ENCODE data around the gene UBE2E2.

Gene UBE2E2

DNA sequence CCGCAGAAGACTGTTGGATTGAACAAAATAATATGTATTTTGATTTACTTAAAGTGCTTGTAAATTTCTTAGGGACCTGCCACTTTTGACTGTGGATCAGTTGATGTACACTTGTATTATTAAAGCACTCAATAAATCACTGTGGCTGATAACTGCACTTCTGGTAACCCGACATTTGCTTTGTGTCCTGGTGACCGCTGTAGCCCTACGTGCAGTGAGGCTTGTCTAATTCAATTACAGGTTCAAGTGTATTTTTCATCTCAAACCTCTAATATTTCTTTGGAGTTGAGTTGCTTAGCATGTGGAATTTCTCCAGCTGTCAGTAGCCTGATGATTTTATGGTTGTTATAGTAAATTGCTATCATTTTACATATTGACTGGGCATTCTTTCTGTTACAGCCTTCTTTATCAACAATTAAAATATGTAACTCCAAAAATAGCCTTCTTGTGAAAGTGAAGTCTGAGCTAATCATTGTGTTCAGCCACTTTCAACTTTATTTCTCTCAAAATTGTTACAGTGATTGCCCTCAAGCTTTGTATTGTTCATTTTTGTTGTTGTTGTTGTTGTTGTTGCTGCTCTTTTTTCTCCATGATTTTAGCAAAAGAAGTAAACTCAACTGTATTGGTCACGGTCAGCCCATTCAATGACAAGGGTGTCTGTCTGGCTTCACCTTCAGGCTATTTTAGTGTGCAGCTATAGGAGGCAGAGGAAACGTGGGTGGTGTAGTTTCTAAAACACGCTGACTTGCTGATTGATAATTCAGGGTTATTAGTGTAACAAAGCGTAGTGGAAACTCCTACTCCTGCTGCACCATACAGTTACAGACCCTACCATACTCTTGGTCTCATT lies 387.5 kb downstream of the UBE2E2 start:
- Histone ChIP-seq H3K4me2 (ENCODE audit: low read length) (no peak overlapping the region), H3K4me3 (ENCODE audit: low read length) (no peak overlapping the region), H3K36me3 (ENCODE audit: insufficient read depth, low read length) (no peaks in the 10 kb centered on the region), H3K9me3 (replicated peaks; ENCODE audit: low read length) (no peaks in the 10 kb centered on the region), H3K27me3 (ENCODE audit: control insufficient read depth, insufficient read depth, low read length) (no peaks in the 10 kb centered on the region), H3K4me1 (ENCODE audit: control insufficient read depth, insufficient read depth, low read length) (peaks cover 5% of the 10 kb centered on the region), H3K9ac (ENCODE audit: low read depth, low read length) (no peak overlapping the region)

DNA sequence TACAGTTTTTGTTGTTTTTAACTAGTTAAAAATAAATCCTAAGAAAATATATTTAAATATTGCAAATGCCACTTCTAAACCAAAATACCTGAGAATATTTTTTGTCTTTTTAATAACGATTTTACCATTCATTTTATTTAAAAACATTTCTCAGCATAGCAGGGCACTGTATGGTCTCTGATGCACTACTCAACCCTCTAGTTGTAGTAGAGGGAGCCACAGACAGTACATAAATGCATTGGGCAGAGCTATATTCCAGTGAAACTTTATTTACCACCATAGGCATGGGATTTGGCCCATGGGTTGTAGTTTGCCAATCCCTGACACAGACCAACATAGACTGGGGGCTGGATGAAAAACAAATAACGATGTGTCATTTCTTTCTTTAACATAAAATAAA lies 388.2 kb downstream of the UBE2E2 start:
- H3K4me2 ChIP-seq (ENCODE audit: low read length), result no peak overlapping the region
- no peaks in the 10 kb centered on the region for H3K9me3 ChIP-seq (replicated peaks; ENCODE audit: low read length)
- H3K36me3 ChIP-seq (ENCODE audit: insufficient read depth, low read length), result no peaks in the 10 kb centered on the region
- no peaks in the 10 kb centered on the region for H3K27me3 ChIP-seq (ENCODE audit: control insufficient read depth, insufficient read depth, low read length)
- peaks cover 5% of the 10 kb centered on the region for H3K4me1 ChIP-seq (ENCODE audit: control insufficient read depth, insufficient read depth, low read length)
- no peak overlapping the region for H3K9ac ChIP-seq (ENCODE audit: low read depth, low read length)
- no peak overlapping the region for H3K4me3 ChIP-seq (ENCODE audit: low read length)

DNA sequence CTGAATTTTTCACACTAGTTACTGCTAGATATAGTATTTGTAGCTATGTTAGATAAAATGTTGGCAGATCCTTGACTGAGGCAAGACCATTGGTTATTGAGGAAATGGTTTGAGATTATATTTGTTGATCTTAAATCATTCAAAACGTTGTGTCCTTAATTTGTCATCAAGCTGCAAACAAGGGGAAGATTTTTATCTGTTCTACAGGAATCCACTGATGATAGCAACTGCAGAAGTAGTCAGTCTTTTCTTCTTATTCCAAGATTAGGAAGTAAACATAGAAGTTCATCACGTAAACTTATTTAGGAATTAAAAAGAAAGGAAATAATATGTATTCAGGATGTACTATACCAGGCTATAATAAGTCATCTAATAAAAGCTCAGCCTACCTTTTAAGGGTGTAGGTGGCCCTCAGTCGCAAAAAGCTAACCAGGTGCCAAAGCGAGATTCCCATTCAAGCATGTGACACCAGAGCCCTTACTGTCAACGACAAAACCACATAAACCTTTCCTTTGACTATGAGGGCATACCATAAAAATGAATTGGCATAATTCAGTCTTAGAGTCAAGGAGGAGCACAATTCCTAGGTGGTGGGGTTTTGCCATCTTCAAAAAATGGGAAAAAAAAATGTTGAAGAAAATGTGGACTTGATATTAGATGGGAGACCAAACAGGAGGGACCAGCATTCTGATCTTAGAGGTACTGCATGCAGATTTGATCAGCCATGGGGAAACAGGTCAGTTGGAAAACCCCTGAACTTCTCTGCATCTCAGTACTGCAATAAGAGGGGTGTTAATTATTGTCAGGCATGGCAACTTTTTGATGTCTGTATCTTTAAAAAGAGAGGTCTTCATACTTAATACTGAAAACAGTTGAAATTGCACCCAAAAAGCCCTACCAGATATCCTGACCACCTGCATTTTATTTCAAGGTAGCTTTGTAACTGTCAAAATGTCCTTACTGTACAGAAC lies 390.1 kb downstream of the UBE2E2 start:
- H3K36me3 ChIP-seq (ENCODE audit: insufficient read depth, low read length), result no peaks in the 10 kb centered on the region
- peaks cover 5% of the 10 kb centered on the region for H3K4me1 ChIP-seq (ENCODE audit: control insufficient read depth, insufficient read depth, low read length)
- H3K9ac ChIP-seq (ENCODE audit: low read depth, low read length), result no peak overlapping the region
- H3K27me3 ChIP-seq (ENCODE audit: control insufficient read depth, insufficient read depth, low read length), result no peaks in the 10 kb centered on the region
- no peaks in the 10 kb centered on the region for H3K9me3 ChIP-seq (replicated peaks; ENCODE audit: low read length)
- no peak overlapping the region for H3K4me3 ChIP-seq (ENCODE audit: low read length)
- H3K4me2 ChIP-seq (ENCODE audit: low read length), result no peak overlapping the region

DNA sequence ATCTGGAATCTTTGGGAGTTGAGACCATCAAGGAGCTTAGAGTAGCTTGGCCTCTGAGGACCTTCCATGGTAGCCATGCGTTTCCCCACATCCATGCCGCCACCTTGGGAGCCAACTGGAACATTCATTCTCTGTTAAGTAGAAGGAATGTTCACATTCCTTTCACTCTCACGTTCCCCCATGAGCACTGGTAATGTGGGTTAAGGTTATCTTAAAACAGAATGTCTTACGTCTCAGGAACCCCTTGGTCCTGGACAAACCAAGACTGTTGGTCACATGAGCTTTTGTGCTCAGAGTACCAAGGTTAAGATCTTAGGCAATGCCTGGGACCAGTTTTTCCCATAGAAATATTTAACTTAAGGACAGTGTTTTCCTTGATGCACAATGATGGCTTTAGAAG lies 390.9 kb downstream of the UBE2E2 start:
- H3K4me3 ChIP-seq (ENCODE audit: low read length), result no peak overlapping the region
- H3K36me3 ChIP-seq (ENCODE audit: insufficient read depth, low read length), result no peaks in the 10 kb centered on the region
- no peaks in the 10 kb centered on the region for H3K9me3 ChIP-seq (replicated peaks; ENCODE audit: low read length)
- H3K9ac ChIP-seq (ENCODE audit: low read depth, low read length), result no peak overlapping the region
- H3K4me2 ChIP-seq (ENCODE audit: low read length), result no peak overlapping the region
- H3K4me1 ChIP-seq (ENCODE audit: control insufficient read depth, insufficient read depth, low read length), result peaks cover 5% of the 10 kb centered on the region
- H3K27me3 ChIP-seq (ENCODE audit: control insufficient read depth, insufficient read depth, low read length), result no peaks in the 10 kb centered on the region

DNA sequence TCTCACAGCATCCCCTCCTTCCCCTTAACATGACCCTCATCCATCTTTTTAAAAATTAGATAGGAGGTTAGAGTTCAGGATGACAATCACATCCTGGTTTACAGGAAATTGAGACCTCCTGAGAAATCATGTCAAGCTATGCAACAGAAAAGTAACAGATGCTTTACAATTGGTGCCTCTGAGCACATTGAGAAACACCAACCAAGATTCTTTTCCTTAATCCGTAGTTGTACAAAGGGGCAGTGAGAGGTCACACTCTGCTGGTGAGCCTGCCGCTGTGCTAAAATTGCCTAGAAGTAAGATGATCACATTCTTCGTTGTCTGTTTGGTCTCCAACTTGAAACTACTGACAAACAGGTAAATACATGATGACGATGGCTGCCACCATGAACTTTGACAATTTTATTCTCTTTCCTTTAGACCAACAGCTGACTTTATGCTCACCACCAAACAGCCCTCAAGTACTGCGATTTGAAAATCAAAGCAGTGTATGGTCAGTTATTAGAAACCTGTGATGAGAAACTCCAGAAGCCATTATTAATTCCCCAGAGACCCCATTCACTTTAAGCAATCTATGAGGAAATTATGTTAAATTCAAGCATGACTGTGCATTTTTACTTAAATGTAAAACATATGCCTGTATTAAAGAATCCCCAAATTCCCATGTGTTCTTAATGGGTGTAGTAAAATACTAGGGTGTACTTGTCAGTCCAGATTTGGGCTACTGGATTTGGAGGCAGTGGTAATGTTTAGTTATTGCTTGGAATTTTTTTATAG lies 392.0 kb downstream of the UBE2E2 start:
- Histone ChIP-seq H3K36me3 (ENCODE audit: insufficient read depth, low read length) (no peaks in the 10 kb centered on the region), H3K4me2 (ENCODE audit: low read length) (no peak overlapping the region), H3K4me3 (ENCODE audit: low read length) (no peak overlapping the region), H3K27me3 (ENCODE audit: control insufficient read depth, insufficient read depth, low read length) (no peaks in the 10 kb centered on the region), H3K9me3 (replicated peaks; ENCODE audit: low read length) (no peaks in the 10 kb centered on the region), H3K4me1 (ENCODE audit: control insufficient read depth, insufficient read depth, low read length) (peaks cover 13% of the 10 kb centered on the region), H3K9ac (ENCODE audit: low read depth, low read length) (no peak overlapping the region)

- H3K27me3 ChIP-seq (ENCODE audit: control insufficient read depth, insufficient read depth, low read length), result no peaks in the 10 kb centered on the region
- H3K9ac ChIP-seq (ENCODE audit: low read depth, low read length), result no peak overlapping the region
- no peaks in the 10 kb centered on the region for H3K9me3 ChIP-seq (replicated peaks; ENCODE audit: low read length)
- no peak overlapping the region for H3K4me2 ChIP-seq (ENCODE audit: low read length)
- no peak overlapping the region for H3K4me3 ChIP-seq (ENCODE audit: low read length)
- peaks cover 19% of the 10 kb centered on the region for H3K4me1 ChIP-seq (ENCODE audit: control insufficient read depth, insufficient read depth, low read length)
- H3K36me3 ChIP-seq (ENCODE audit: insufficient read depth, low read length), result no peaks in the 10 kb centered on the region
These were observed 392.7 kb downstream of the UBE2E2 start for GRCh38 chr3:23595851-23596250.

GRCh38 chr3:23600167-23600871 lies 397.2 kb downstream of the UBE2E2 start:
- Histone ChIP-seq H3K36me3 (ENCODE audit: insufficient read depth, low read length) (no peaks in the 10 kb centered on the region), H3K27me3 (ENCODE audit: control insufficient read depth, insufficient read depth, low read length) (no peaks in the 10 kb centered on the region), H3K4me3 (ENCODE audit: low read length) (no peak overlapping the region), H3K9me3 (replicated peaks; ENCODE audit: low read length) (no peaks in the 10 kb centered on the region), H3K4me1 (ENCODE audit: control insufficient read depth, insufficient read depth, low read length) (peaks cover 26% of the 10 kb centered on the region), H3K4me2 (ENCODE audit: low read length) (peak overlapping the region; percentile 45), H3K9ac (ENCODE audit: low read depth, low read length) (peak overlapping the region; percentile 54)

GRCh38 chr3:23601091-23601822 lies 398.1 kb downstream of the UBE2E2 start:
- Histone ChIP-seq H3K9ac (ENCODE audit: low read depth, low read length) (peak overlapping the region; percentile 54), H3K4me2 (ENCODE audit: low read length) (peak overlapping the region; percentile 45)

GRCh38 chr3:23602971-23603370 lies 399.8 kb downstream of the UBE2E2 start:
- Histone ChIP-seq H3K4me3 (ENCODE audit: low read length) (no peak overlapping the region), H3K9ac (ENCODE audit: low read depth, low read length) (no peak overlapping the region), H3K27me3 (ENCODE audit: control insufficient read depth, insufficient read depth, low read length) (no peaks in the 10 kb centered on the region), H3K36me3 (ENCODE audit: insufficient read depth, low read length) (no peaks in the 10 kb centered on the region), H3K4me2 (ENCODE audit: low read length) (no peak overlapping the region), H3K4me1 (ENCODE audit: control insufficient read depth, insufficient read depth, low read length) (peaks cover 26% of the 10 kb centered on the region), H3K9me3 (replicated peaks; ENCODE audit: low read length) (no peaks in the 10 kb centered on the region)

More at GRCh38 chr3:23601091-23601822, 398.1 kb downstream of the UBE2E2 start:
- H3K4me1 ChIP-seq (ENCODE audit: control insufficient read depth, insufficient read depth, low read length), result peaks cover 26% of the 10 kb centered on the region
- no peaks in the 10 kb centered on the region for H3K36me3 ChIP-seq (ENCODE audit: insufficient read depth, low read length)
- H3K27me3 ChIP-seq (ENCODE audit: control insufficient read depth, insufficient read depth, low read length), result no peaks in the 10 kb centered on the region
- peak overlapping the region; percentile 5 for H3K4me3 ChIP-seq (ENCODE audit: low read length)
- H3K9me3 ChIP-seq (replicated peaks; ENCODE audit: low read length), result no peaks in the 10 kb centered on the region

GRCh38 chr3:23607184-23607847 lies 404.2 kb downstream of the UBE2E2 start:
- no peaks in the 10 kb centered on the region for H3K36me3 ChIP-seq (ENCODE audit: insufficient read depth, low read length)
- peaks cover 13% of the 10 kb centered on the region for H3K4me1 ChIP-seq (ENCODE audit: control insufficient read depth, insufficient read depth, low read length)
- no peak overlapping the region for H3K4me3 ChIP-seq (ENCODE audit: low read length)
- no peak overlapping the region for H3K9ac ChIP-seq (ENCODE audit: low read depth, low read length)
- no peaks in the 10 kb centered on the region for H3K9me3 ChIP-seq (replicated peaks; ENCODE audit: low read length)
- H3K27me3 ChIP-seq (ENCODE audit: control insufficient read depth, insufficient read depth, low read length), result peaks cover 2% of the 10 kb centered on the region
- no peak overlapping the region for H3K4me2 ChIP-seq (ENCODE audit: low read length)
